CD4-positive, alpha-beta T cell treated with Interleukin-10 for 1 hour (primary cell): Measurements from ENCODE around the gene CNTFR.
A peak's percentile ranks its signal among the peaks of the same experiment; 100 is the strongest.

Experiments used
- DNase-seq: peaks from one replicate; pipeline ENCODE4 v3.0.0-alpha.2; 2020

Gene CNTFR

DNA sequence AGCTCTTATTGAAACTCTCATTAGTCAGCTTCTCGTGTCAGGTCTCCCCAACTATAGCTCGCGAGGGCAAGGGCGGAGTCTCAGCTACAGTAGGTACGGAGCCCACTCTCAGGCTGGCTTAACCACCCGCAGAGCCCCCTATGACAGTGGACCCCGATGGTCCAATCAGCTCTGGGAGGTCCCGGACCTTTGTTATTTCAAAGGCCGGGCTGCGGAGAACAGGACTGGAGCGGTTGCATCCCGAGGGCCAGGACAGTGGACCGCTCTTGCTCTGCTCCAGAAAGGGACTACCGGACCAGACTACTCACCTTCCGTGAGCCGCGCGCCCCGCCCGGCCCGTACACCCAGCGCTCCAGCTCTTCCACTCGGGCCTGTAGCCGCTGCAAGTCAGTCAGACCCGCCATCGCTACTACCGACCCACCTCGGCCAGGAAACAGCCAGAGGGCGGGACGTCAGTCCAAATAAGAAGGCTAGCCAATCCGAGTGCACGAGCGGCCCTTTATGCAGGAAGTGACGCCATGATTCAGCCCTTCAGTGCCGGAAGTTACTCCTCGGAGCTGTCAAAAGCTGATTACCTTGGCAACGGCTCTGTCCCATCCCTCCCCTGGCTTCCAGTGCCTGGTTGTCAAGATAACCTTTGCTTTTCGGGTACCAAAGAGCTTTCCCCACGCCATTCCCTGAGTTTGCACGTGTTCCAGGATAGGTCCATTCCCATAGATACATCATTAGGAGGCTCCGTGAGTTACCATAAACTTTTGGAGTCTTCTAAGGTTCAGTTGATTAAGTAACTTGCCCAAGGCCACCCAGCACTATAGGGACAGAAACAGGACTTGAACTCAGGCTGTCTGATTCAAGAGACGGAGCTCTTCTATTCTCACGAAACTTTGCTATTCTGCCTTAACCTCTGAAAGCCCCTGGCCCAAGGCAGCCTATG is 30.8 kb upstream of the CNTFR start, which contains the start of gene DCTN3:
TSS of gene DCTN3 (minus strand) at position 435 of the 934 bp plus-strand sequence. CDS start at position 404, 31 bp downstream.
- DNase-seq, result peak; percentile 96

DNA sequence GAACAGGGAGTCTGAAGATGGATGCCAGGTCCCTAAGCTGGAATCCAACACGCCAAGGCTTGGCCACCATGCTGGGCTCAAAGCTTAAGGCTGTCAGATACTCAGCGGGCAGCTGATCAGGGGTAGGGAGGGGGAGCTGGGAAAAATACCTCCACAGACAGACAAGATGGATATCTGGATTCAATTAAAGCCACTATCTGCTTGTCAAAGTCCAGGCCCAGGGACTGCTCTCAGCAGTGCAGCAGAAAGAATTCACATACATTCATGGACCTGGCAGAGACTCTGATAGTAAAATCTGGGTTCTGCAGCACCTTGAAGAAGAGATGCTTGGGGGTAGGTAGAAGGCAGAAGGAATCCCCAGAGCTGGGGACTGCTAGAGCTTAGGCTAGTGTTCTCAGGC is 25.6 kb upstream of the CNTFR start:
- no peak for DNase-seq

DNA sequence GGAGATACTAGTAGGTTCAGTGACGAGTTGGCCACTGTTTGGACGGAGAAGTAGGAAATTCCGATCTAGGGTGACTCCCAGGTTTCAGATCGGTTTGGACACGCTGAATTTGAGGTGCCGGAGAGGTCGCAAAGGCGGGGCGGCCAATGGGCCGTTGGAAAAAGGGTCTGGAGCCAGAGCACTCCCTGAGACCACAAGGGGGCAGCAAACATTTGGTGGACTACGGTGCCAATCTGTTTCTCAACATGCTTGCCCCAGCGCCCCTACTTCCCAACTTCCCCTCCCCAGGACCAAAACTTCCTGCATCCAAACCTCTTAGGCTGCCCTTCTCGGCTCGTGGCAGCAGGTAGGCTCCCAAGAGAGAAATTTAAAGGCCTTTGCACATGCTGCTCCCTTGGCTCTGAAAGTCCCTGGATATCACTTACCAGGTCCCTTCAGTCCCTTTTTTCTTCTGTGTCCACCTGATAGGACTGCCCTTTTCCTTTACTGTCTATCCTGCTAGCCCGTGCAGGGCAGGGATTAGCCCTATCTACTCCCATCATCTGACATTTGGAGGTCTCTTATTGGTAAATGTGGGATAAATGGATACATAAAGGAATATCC is 23.4 kb upstream of the CNTFR start:
- DNase-seq, result peak; percentile 79

DNA sequence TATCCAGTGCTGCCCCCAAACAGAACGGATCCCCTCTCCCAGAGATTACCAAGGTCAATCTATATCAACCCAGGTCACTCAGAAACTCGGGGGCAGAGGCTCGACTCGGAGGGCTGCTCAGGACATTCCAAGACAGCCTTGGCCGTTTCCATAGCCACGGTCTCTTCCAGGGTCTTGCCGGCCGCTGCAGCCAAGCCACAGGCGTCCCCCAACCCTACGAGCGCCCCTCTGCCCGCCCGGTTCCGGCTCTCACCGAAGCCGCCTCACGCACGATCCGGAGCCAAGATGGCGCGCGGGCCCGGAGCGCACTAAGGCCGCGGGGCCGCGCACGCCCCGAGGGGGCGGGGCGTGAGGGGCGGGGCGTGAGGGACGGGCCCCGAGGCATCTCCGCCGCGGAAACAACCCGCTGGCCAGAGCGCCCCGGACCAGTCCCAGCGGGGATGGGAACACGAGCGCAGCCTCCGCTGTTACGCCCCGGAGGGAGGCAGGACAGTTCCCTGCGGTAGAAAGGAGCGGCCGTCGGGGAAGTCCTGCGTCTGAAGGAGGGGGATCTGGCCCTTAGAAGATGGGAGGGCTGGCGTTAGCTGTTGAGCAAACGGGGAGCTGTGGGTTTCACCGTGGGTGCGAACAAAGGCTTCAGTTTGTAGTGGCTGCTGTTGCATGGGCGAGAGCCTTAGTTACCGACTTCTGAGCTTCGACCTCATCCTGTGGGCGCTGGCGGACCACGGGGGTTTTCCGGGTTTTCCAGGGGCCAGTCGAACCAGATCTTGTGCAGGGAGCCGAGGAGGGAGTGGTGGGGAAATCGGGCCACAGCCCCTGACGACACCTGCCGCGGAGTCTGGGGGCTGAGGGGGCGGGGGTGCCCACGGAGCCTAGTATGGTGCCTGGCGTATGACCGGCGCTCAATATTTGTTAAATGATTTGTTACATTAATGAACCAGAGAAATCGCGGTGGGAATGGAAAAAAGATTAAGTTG is 22.6 kb upstream of the CNTFR start, which contains the start of gene RPP25L:
TSS of gene RPP25L (minus strand) at position 287 of the 977 bp plus-strand sequence. CDS start 801 bp downstream, outside the sequence.
- peak; percentile 86 for DNase-seq

DNA sequence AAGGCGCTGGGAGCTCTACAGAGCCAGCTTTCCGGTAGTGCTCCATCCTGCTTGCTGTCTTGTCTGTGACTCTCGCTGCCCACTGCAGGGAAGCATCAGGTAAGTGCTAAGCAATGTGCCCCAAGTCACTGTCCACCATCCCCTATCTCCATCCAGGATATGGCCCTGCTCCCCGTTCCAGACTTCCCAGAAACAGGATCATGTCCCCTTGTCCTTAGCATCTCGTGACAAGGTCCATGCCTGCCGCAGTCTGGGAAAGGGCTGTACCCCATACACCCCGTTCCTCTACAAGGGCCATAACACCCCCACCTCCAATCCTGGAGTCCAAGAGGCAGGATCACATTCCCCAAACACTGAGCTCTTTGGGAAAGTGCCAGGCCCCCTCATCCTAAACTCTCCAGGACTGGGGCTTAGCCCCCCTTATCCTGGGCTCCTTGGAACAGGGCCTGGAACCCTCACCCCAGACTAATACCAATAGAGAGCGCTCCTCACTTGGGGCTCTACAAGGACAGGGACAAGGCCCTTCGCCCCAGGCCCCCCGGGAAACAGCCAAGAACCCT is 21.8 kb upstream of the CNTFR start:
- no peak for DNase-seq

DNA sequence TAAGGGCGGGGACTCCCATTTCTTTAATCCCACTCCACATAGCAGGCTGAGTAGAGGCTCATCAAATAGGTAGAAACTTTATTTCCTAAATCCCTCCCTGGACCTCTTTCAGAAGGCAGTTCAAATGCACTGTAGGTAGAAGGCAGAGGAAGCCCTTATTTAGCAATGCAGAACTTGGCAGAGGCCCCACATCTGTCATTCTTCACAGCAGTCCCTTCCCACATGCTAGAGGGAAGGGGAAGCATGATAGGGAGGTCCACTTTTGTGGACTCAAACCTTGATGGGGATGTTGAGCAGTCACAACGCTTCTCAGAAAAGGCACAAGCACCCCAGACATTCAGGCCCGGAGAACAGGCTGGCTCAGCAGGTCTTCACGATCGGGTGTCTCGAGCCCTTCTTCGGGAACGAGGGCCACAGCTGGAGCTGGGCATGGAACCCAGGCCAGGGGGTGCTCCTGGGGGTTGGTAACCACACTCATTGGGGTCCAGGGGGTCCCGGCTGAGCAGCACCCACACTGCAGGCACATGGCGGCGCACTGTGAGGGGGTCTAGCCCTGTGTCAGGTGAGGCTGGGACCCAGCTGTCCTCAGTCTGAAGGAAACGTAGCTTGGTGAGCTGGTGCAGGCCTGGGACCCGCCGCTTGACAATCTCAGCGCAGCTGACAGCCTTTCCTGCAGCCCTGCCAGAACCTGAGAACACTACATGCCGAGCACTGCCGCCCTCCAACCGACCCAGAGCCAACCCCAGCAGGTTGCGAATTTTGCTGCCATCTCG is 21.1 kb upstream of the CNTFR start:
- DNase-seq, result no peak

DNA sequence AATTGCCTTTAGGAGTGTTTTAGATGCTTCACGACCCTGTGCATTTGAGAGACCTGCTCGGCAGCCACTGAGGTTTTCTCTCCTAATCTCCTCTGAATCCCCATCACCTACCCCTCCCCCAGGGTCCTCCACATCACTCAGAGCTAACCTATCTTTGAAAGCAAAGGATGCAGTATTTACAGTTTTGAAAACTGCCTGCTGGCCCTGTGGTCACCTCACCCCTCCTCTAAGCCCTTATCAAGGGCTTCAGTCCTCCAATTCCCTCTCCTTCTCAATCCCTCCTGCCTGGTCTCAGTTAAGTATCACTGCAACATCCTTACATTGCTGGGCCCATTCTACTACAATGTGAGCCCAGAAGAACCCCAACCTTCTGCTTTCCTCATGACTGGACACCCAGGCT is 17.8 kb upstream of the CNTFR start:
- DNase-seq, result no peak

DNA sequence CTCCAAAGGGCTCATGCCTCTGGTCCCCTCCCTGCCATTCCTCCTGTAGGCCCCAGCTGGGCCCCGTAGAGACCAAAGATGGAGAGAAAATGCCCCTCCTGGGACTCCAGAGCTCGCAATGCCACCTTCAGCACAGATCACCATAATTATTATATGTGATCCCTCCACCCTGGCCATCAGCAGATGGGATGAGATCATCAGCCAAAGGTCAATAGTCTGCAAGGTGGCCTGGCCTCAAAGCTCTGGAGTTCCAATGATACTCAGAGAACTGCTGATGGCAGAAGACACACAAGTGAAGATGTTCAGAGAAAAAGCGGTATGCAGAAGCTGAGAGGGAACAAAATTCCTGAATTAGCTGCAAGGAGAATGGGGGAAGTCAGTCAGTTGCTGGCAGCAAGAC is 17.4 kb upstream of the CNTFR start:
- no peak for DNase-seq

DNA sequence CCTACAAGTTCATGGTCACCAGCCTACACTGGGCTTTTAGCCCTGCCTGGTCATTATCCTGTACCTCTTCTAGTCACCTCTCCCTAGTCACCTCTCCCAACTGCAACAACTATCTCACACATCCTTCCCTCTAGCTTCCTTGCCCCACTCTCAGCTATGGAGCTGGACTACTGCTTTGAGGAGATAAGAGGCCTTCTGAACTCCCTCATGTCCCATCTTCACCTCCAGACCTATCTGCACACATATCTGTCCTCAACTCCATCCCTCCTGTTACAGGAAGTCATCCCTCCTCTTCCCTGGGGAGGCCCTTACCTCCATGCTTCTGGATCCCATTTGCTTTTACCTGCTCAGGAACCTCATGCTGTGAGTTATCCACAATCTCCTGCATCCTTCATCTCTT is 16.7 kb upstream of the CNTFR start:
- no peak for DNase-seq

DNA sequence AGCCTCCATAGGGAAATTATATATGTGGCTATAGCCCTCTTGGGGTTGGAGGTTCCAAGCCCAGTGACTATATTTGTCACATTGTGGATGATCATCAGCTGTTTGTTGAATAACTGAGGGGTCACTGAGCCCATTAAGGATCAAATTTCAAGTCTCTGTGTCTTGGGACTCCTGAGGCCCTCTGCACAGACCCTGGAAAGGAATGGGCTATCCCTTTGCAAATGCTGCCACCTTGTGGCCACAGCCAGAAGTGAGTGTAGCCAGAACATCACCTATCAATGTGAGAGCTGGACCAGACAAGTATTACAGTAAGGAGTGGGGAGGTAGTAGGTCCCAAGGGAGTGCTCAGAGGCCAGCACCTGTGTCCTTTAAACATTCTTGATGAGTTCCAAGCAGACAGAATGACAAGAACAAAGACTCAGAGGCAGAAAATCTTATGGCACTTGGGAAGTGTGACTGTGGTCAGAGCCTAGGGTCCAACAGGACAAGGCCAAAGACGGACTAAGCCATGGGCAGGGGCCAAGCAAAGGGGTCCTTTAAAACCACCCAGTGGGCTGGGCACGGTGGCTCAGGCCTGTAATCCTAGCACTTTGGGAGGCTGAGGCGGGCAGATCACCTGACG is 14.2 kb upstream of the CNTFR start:
- peak; percentile 85 for DNase-seq

DNA sequence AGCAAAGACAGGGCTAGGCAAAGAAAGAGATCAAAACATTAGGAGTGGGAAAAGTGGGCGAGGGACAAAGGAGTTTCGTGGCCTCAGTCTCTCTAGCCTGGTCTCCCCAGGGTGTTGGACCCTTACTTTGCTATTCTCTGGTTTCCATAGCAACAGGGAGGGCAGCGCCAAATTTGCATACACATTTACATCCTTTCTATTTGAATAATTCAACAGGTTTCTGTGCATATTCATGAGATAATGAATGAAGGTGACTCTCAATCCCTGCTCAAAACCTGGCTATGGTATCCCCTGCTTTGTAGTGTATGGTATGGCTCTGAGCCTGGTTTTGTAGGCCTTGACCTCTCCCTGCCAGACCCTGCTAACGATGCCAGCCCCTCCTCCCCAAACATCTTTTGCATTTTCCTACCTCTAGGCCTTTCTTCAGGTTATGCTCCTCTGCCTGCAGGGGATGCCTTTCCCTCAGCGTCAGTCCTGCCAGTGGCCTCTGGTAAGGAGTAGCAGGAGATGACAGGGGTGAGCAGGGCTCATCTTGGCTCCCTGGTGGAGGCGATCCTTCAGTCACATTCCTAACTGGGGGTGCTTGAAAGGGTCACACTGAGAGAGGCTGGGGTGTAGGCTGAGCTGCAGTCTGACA is 12.5 kb upstream of the CNTFR start:
- DNase-seq, result no peak

DNA sequence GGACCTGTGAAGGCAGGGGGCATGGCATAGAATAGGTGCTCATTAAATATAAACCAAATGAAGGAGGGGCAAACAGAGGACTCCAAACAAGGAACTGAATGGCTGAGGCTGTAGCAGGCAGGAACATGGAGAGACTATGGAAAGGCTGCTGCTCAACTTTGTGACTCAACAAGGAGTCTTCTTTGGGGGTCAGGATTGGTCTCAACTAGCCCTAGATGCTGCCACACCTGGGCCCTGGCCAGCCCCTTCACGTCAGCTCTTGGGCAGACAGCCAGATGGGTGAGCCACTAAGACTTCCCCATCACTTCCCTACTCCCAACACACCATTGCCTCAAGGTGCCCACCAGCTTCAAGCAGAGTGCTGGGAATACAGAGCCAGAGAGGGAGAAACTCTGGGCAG is 11.4 kb upstream of the CNTFR start:
- no peak for DNase-seq

DNA sequence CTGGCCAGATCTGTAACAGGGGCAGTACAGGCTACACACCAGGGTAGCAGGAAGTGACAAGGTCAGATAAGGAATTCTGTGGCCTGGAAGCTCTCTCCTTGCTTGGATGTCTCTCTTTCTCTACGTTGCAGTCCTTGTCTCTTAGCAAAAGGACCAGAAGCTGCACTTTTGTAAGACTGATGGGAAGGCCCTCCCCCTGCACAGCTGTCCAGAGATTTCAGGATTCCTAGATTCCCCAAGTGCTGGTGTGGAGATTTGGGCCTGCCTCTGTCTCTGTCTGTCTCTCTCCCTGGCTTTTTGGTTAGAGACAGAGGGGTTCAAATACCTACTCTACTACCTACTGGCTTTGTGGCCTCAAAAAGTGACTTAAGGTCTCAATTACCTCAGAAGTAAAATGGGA is 10.0 kb upstream of the CNTFR start:
- DNase-seq, result no peak

DNA sequence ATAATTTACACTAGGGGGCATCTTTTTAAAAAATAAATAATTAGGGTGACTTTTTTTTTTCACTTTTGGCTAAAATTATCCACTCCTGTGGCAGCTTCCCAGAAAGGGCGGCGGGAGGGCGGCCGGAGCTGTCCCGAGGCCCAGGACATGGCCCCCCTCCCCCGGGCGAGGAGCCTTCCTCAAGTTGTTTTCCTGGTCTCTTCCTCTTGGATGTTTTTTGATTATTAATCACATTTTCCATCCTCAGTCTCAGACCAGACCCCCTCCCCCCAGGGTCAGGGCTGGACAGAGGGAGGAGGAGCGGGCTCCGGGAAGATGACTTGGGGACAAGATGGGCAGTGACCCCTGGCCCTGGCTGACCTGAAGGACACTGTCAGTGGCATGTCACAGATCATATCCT is 4.7 kb upstream of the CNTFR start:
- no peak for DNase-seq

DNA sequence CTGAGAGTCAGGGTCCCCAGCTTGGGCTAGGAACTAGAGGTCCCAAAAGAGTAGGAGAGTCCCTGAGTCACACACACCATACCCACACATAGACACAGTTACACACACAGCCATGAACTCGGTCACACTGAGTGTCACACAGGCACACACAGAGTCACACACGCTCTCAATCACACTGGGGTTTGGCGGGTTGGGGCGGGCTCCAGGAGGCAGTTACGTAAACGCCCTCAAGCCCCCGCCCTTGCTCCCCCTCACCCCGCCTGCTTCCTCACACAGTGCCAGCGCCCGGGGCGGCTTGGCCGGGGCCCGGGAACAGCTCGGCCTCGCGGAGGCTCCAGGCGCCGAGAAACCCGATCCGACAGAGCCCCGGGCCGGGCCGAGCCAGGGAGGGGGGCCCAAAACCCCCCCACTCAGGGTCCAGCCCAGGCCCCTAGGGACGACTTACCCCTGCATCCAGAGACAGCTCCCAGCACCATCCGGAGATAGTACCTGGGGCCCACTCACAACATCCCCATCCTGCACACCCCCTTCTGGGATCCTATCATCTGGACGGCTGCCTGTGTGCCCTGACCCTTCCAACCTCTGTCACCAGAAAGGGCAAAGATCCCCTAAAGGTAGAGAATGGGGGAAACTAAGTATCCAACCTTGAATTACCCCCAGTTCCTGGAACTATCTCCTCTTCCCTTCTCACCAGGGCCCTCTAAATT is 3.5 kb upstream of the CNTFR start:
- no peak for DNase-seq

DNA sequence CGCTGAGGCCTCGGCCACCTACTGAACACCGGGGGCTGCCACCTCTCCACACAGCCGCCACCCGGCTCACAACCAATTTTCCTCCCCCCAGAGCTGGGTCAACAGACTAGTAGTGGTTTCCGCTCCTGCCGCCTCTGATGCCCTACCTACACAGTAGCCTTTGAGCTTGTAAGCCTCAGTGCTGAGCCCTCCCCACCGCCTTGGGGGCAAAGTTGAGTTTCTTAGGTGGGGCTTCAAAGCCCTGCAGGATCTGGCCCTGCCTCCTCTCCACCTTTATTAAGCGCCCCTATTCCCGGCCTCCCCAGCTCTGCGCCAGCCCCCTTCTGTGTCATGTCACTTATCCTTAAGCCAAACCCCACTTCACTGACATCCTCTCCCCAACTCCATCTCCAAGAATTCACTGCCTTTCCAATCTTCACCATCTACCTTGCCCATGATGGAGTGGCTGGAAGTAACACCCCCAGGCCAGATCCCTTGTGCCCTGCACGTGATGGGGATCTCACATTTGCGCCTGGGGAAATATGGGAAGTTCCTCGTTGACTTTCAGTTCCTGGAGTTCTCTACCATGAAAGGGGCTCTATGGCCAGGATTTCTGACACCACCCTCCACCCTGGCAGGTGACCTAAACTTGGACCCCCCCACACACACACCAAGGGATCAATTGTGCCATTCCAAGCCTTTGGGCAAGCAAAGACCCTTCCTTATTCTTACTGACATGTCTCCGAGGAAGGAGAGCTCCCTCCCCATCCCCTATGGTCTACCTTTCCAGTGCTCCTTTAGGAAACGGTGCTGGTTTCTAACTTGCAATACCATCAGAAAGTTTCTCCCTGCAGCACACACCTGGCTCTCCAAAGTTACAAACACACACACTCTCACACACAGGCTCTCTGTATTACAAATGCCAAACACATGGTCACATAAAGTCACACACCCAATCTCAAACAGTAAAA is 2.7 kb upstream of the CNTFR start:
- DNase-seq, result no peak

DNA sequence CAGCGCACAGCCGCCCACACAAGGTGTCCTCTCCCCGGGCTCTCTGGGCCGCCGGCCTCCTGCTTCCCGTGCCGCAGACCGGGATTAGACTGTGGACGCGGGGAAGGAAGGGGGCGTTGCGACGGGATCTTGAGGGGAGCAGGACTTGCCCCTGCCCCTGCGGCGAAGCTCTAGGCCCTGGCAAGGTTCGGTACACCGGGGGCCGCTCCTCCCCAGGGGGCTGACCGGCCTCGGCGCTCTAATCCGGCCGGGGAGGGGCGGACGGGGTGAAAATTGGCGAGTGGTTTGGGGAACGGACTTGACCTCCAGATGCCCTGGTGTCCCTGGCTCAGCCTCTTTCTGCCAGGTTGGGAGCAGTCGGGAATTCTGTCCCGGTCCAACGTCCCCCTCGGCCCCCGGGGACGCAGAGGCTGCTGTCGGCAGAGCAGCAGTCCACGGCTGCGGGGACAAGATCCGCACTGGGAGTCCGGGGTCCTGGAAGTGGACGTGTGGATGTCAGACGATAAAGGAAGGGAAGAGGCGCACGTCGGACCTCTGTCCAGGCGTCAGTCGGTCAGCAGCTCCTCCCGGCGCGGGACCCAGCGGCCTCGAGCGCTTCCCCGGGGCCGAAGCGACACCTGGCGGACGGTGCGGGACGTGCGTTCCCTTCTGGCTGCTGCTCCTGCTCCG is 1.9 kb upstream of the CNTFR start:
- peak; percentile 76 for DNase-seq
